Hematopoietic multipotent progenitor cell treated with erythropoietin and hydrocortisone succinate and interleukin-3 and kit ligand, for 15 days (in vitro differentiated cells): ENCODE results near the gene GATA3.
A peak's percentile ranks its signal among the peaks of the same experiment; 100 is the strongest.

Experiments used
- DNase-seq: peaks from one replicate; pipeline ENCODE4 v3.0.0-alpha.2; 2015; ENCODE audit warnings: low spot score

GATA3 gene

GRCh38 chr10:8051109-8051821 is 3.2 kb upstream of the GATA3 start:
- DNase-seq = no peak

- no peak for DNase-seq
Measured at GRCh38 chr10:8051851-8052257, 2.6 kb upstream of the GATA3 start.

GRCh38 chr10:8052341-8052955 is 2.0 kb upstream of the GATA3 start:
- DNase-seq = no peak

GRCh38 chr10:8052956-8053445 is 1.5 kb upstream of the GATA3 start:
- DNase-seq = no peak

- DNase-seq = peak; percentile 71
Measured at GRCh38 chr10:8053446-8054243, 843 bp upstream of the GATA3 start.

- no peak for DNase-seq
Measured at GRCh38 chr10:8054244-8054493, 319 bp upstream of the GATA3 start.

GRCh38 chr10:8055420-8056349 is 1.2 kb downstream of the GATA3 start:
- DNase-seq = no peak

GRCh38 chr10:8056378-8056777 is 1.9 kb downstream of the GATA3 start:
- no peak for DNase-seq

- no peak for DNase-seq
Measured at GRCh38 chr10:8056871-8057331, 2.4 kb downstream of the GATA3 start.

- DNase-seq = no peak
Measured at GRCh38 chr10:8057636-8058273, 3.3 kb downstream of the GATA3 start.

- DNase-seq = no peak
Measured at GRCh38 chr10:8058274-8059111, 4.0 kb downstream of the GATA3 start.

GRCh38 chr10:8059191-8059936 is 4.9 kb downstream of the GATA3 start:
- no peak for DNase-seq

- no peak for DNase-seq
Measured at GRCh38 chr10:8060010-8060703, 5.7 kb downstream of the GATA3 start.

GRCh38 chr10:8060704-8061121 is 6.2 kb downstream of the GATA3 start:
- no peak for DNase-seq

- no peak for DNase-seq
Measured at GRCh38 chr10:8061274-8062211, 7.1 kb downstream of the GATA3 start.

GRCh38 chr10:8063128-8063908 is 8.8 kb downstream of the GATA3 start:
- DNase-seq = no peak

- DNase-seq = no peak
Measured at GRCh38 chr10:8063935-8064334, 9.4 kb downstream of the GATA3 start.
